Activated T-helper 2 cell treated with anti-CD3 and anti-CD28 coated beads, Interferon-gamma antibody, Interleukin-2, Interleukin-4, amounts not matched to agents 10 μg/mL and 5 μg/mL and 100 μg/mL, durations not matched to agents 14 hours and 24 hours and 36 hours (primary cell): Measurements from ENCODE around the gene PARD3B. TPM values are rescaled to one million over a fixed set of nuclear protein-coding genes. Genes with fewer than 3 reads are reported as not detected.

ENCODE experiments used
- DNase-seq: peaks from one replicate; pipeline ENCODE4 v3.0.0; 2021; ENCODE audit warnings: low spot score
- H3K27ac Mint-ChIP-seq: one replicate; pipeline ENCODE4 v1.8.0; 2021; ENCODE audit warnings: mixed read lengths
- H3K27me3 Mint-ChIP-seq: one replicate; pipeline ENCODE4 v1.8.0; 2021; ENCODE audit warnings: low read depth, mixed read lengths
- H3K36me3 Mint-ChIP-seq: one replicate; pipeline ENCODE4 v1.8.0; 2021; ENCODE audit warnings: low read depth, mixed read lengths
- H3K4me1 Mint-ChIP-seq: one replicate; pipeline ENCODE4 v1.8.0; 2021; ENCODE audit warnings: low read depth, mixed read lengths
- H3K4me3 Mint-ChIP-seq: one replicate; pipeline ENCODE4 v1.8.0; 2021; ENCODE audit warnings: low read depth, mild to moderate bottlenecking, moderate library complexity, mixed read lengths
- H3K9me3 Mint-ChIP-seq: one replicate; pipeline ENCODE4 v1.8.0; 2021; ENCODE audit warnings: mixed read lengths
- intact Hi-C: fragments of 100-400 bp; cut with micrococcal nuclease; formaldehyde crosslinking; loops from one replicate; pipeline ENCODE4 v1.15.1; 2023
- total RNA-seq: library from RNA; stranded (reverse); gene quantifications from 2 replicates; pipeline ENCODE4 v1.2.3, GENCODE V29; 2022

PARD3B gene
- total RNA-seq, 1 donor from 2014 or later = 0.39 TPM

DNA sequence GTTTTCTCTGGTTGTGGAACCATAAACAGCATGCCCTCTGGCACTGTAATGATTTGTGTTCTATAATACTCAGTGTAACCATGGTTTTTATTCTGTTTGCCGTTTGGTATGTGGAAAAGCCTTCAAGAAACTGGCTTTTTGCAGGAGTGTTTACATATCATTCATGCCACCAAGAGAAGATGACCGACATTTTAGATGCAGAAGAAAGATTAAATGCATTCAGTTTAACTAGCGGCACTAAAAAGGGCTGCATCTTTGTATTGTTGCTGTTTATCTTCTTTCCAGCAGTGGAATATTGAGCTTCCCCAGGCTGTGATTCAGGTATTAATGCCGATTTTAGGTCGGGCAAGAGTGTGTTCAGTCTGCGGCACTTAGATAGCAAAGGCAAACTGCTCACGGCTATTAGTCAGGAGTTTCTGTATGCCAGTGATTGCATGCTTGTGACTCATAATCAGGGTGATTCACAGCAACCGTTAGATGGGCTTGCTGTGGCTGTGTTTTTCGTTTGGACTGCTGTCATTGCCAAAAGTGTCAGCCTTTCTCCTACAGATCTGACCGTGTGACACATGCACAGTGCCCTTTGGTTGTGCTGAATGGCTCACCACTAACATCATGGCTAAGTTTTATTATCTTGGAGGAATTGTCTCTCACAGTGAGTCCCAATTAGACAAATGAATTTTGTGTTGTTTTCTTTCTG lies 479.7 kb downstream of the PARD3B start:
- peaks cover 32% of the 10 kb centered on the region for H3K4me1 Mint-ChIP-seq
- H3K4me3 Mint-ChIP-seq = peak overlapping the region; percentile 22

DNA sequence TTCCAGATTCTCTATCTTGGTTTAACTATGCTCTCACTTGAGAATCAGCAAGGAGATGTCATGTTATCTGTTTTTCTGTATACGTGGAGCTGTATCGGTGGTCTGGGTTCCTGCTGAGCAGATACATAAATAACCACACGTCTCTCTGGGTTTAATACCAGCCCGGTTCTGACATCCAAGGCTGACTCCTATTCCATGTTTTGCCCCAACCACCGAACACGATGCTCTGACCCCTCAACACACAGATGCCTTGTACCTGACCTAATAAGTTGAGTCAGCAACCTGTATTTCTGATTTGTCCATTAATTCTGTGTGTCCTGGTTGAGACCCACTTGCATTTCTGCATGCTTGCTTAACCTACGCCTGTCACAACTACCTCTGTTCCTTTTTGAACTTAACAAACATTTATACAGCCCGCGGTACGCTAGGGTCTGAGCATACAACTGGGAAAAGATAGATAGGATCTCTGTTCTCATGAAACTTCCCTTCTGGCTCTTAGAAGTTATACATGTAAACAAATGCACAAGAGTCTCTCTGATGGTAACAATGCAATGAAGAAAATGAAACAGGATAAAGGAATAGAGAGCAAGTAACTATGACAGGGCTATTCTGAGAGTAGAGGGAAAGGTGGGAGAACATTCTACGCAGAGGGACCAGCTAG lies 480.4 kb downstream of the PARD3B start:
- Mint-ChIP-seq H3K36me3 (peaks cover 12% of the 10 kb centered on the region), H3K27ac (peak overlapping the region; percentile 43), H3K4me3 (peak overlapping the region; percentile 22), H3K4me1 (peaks cover 34% of the 10 kb centered on the region), H3K27me3 (no peaks in the 10 kb centered on the region), H3K9me3 (peaks cover 12% of the 10 kb centered on the region)
- DNase-seq = no peak
- intact Hi-C loops = loop anchor here (1.0 to 5.0 kb wide), 5 partner anchors 23 to 657 kb away; partner anchors contain the start of gene NRP2

More for the DNA sequence above, 479.7 kb downstream of the PARD3B start:
- peaks cover 18% of the 10 kb centered on the region for H3K9me3 Mint-ChIP-seq
- H3K36me3 Mint-ChIP-seq = peaks cover 14% of the 10 kb centered on the region
- H3K27ac Mint-ChIP-seq = peak overlapping the region; percentile 43
- peak; percentile 35 for DNase-seq
- H3K27me3 Mint-ChIP-seq = no peaks in the 10 kb centered on the region
- intact Hi-C loops = loop anchor here (1.0 to 5.0 kb wide), 5 partner anchors 22 to 658 kb away; partner anchors contain the start of gene NRP2

DNA sequence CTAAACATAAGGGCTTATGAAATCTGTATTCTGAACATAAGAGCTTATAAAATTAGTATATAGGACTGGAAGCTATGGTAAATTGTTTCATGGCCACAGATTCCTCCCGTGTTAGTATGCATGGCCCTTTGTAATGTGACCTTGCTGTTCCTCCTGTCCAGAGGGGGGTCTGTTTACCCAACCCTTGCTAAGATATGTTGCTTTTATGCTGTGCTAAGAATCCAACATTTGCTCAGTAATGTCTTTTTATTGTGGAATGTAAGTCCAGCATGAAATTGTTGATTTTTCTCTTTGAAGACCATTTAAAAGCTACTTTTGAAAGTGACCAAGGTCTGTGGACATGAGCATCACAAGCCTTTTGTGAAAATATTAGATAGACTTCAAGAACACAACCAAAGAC lies 485.4 kb downstream of the PARD3B start:
- peaks cover 10% of the 10 kb centered on the region for H3K9me3 Mint-ChIP-seq
- H3K27me3 Mint-ChIP-seq = no peaks in the 10 kb centered on the region
- DNase-seq = no peak
- H3K27ac Mint-ChIP-seq = no peak overlapping the region
- H3K36me3 Mint-ChIP-seq = peaks cover 11% of the 10 kb centered on the region
- intact Hi-C loops = no loop called here
- H3K4me1 Mint-ChIP-seq = peaks cover 34% of the 10 kb centered on the region
- H3K4me3 Mint-ChIP-seq = no peak overlapping the region

DNA sequence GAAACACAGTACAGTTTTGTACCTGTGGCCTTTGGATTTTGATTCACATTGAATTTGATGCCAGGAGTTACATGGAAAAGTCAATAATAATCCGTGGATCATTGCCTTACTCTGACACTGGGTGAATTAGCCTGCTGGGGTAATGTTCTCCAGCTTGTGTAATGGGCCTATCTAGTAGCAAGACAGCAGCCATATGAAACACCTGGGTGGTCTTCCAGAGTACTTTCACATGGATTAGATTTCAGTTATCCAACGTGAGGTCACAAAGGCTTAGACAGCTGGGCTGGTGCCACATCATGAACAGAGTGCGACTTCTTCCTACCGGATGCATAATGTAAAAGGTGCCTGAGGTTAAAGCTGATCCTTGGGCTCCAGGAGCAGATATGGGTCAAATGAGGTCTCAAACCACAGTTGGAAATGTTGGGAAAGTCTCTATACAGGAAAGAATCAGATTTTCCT lies 486.8 kb downstream of the PARD3B start:
- Mint-ChIP-seq H3K27me3 (no peaks in the 10 kb centered on the region), H3K4me1 (peaks cover 25% of the 10 kb centered on the region), H3K27ac (no peak overlapping the region), H3K36me3 (peaks cover 11% of the 10 kb centered on the region), H3K4me3 (no peak overlapping the region), H3K9me3 (peaks cover 10% of the 10 kb centered on the region)
- DNase-seq = no peak
- intact Hi-C loops = no loop called here

DNA sequence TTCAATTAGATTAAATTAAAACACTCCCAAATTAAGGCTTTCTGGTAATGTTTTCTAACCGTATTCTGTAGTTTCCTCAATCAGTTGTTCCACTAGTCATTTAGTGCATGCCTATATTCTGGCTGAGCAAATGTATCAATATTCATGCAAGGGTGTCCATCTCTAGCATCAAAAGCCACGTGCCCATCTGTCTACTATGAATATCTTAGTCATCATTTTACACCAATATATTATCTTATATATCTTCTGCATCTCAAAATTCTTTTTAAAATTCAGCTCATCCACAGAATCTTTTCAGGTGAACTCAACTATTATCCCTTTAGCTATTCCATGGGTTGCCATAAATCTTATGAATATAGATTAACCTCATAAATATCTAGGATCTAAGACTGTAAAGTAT lies 488.2 kb downstream of the PARD3B start:
- intact Hi-C loops = no loop called here

DNA sequence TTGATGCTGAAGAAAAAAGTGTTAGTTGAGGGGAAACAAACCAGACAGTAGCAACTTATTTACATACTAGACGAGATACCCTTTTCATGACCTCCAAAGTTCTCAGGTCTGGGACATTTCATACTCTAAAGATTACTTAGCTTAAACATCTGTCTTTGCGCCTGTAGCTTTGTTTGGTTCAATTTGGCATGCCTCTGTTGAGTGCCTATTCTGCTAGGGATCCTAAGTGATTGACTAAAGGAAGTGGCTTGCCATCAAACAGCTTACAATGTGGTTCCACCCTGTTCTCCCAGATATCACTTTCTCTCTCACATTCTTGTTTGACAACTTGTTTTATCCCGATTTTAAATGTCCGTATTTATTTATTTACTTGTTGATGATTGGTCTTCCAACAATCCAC lies 488.8 kb downstream of the PARD3B start:
- Mint-ChIP-seq H3K4me1 (peaks cover 26% of the 10 kb centered on the region), H3K9me3 (peaks cover 7% of the 10 kb centered on the region), H3K27me3 (no peaks in the 10 kb centered on the region), H3K36me3 (peaks cover 4% of the 10 kb centered on the region), H3K4me3 (no peak overlapping the region), H3K27ac (peak overlapping the region; percentile 22)
- DNase-seq = no peak
- intact Hi-C loops = no loop called here

More for the DNA sequence above, 488.2 kb downstream of the PARD3B start:
- Mint-ChIP-seq H3K27ac (no peak overlapping the region), H3K4me3 (no peak overlapping the region), H3K27me3 (no peaks in the 10 kb centered on the region), H3K36me3 (peaks cover 8% of the 10 kb centered on the region), H3K4me1 (peaks cover 24% of the 10 kb centered on the region), H3K9me3 (peaks cover 10% of the 10 kb centered on the region)
- no peak for DNase-seq

DNA sequence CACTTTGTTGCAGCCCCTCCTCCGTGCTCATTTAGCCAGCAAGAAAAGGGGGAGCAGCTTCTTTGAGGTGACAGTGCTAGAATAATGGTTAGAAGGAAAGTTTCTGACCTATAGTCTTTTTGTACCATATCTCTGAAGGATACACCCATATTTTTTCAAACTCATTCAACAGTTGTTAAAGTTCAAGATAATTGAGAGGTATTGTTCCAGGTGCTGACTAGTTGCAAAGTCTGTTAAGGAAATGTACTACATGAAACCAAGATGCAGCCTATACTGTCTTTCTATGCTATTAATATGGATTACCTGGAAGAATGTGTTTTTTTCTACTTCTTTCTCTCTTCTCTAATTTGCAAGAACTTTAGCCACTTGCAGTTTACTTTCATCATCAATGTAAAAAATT lies 495.0 kb downstream of the PARD3B start:
- Mint-ChIP-seq H3K27me3 (peaks cover 2% of the 10 kb centered on the region), H3K9me3 (peaks cover 5% of the 10 kb centered on the region), H3K27ac (no peak overlapping the region), H3K36me3 (peaks cover 4% of the 10 kb centered on the region), H3K4me1 (peaks cover 7% of the 10 kb centered on the region), H3K4me3 (no peak overlapping the region)
- no peak for DNase-seq
- intact Hi-C loops = no loop called here

DNA sequence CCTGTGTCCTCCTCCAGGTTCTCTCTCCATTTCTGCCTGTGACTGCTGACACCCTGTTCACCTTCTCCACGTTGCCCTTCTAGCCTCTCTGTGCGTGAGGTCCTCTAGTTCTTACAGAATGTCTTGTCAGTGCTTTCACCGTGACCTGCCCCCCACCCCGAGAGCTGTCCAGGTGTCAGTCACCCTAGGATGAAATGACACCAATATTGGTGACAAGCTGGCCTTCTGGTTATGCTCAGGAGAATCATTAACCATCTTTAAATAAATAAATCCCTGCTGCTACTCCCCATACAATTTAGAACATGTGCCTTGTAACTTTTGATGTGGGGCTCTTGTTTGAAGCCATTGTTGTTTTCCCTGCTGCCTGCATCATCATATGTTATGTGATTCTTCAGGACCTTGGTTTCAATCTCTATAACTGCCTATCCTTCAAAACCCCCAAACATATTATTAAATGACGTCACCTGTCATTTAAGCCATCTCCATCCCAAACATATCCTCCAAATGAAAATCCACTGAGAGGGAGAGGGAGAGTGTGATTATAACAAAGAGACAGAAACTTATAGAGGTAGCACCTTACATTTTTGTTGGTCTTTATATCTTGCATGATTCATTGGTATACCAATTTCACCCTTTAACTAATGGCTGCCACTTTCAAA lies 496.3 kb downstream of the PARD3B start:
- no peak overlapping the region for H3K4me3 Mint-ChIP-seq
- H3K27me3 Mint-ChIP-seq = peaks cover 2% of the 10 kb centered on the region
- intact Hi-C loops = no loop called here
- DNase-seq = no peak
- H3K36me3 Mint-ChIP-seq = peaks cover 4% of the 10 kb centered on the region
- no peak overlapping the region for H3K27ac Mint-ChIP-seq
- H3K9me3 Mint-ChIP-seq = peaks cover 5% of the 10 kb centered on the region
- H3K4me1 Mint-ChIP-seq = peaks cover 7% of the 10 kb centered on the region

GRCh38 chr2:205043285-205043684 lies 498.0 kb downstream of the PARD3B start:
- H3K36me3 Mint-ChIP-seq = peaks cover 17% of the 10 kb centered on the region
- no peak for DNase-seq
- H3K4me3 Mint-ChIP-seq = no peak overlapping the region
- H3K9me3 Mint-ChIP-seq = peaks cover 22% of the 10 kb centered on the region
- peaks cover 2% of the 10 kb centered on the region for H3K27me3 Mint-ChIP-seq
- H3K4me1 Mint-ChIP-seq = peaks cover 8% of the 10 kb centered on the region
- no peak overlapping the region for H3K27ac Mint-ChIP-seq
- intact Hi-C loops = no loop called here

- no peak for DNase-seq
- Mint-ChIP-seq H3K9me3 (peaks cover 41% of the 10 kb centered on the region), H3K27ac (no peak overlapping the region), H3K36me3 (peaks cover 32% of the 10 kb centered on the region), H3K27me3 (peaks cover 2% of the 10 kb centered on the region), H3K4me1 (peaks cover 3% of the 10 kb centered on the region), H3K4me3 (no peak overlapping the region)
- intact Hi-C loops = no loop called here
These were observed 500.4 kb downstream of the PARD3B start for GRCh38 chr2:205045706-205046105.

DNA sequence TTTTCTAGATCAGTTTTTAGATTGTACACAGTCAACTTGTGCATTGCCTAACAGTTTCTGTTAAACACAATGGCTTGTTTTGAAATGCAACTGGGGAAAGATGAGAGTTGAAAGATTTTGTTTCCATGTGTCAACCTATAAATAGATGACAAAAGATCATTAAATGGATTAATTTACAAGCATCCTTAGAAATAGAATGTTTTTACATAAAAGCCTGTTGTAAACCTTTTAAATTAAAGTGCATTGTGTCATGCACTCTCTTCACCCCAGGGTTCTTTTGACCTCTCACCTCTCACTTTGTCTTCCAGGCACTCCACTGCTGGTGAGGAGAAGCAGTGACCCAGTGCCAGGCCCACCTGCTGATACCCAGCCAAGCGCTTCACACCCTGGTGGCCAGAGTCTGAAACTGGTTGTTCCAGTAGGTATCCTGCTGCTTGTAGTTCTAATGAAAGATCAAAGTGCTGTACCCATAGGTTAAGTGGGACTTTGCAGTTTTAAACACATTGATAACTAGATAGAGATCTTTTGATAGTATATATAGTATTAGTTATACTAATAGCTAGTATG lies 502.1 kb downstream of the PARD3B start:
- H3K9me3 Mint-ChIP-seq = peaks cover 41% of the 10 kb centered on the region
- H3K27me3 Mint-ChIP-seq = no peaks in the 10 kb centered on the region
- peaks cover 32% of the 10 kb centered on the region for H3K36me3 Mint-ChIP-seq
- intact Hi-C loops = no loop called here
- DNase-seq = no peak
- no peak overlapping the region for H3K27ac Mint-ChIP-seq
- peaks cover 5% of the 10 kb centered on the region for H3K4me1 Mint-ChIP-seq
- H3K4me3 Mint-ChIP-seq = no peak overlapping the region

GRCh38 chr2:205051417-205051816 lies 506.1 kb downstream of the PARD3B start:
- Mint-ChIP-seq H3K4me1 (peaks cover 21% of the 10 kb centered on the region), H3K27me3 (no peaks in the 10 kb centered on the region), H3K36me3 (peaks cover 28% of the 10 kb centered on the region), H3K9me3 (peaks cover 37% of the 10 kb centered on the region), H3K4me3 (no peak overlapping the region), H3K27ac (no peak overlapping the region)
- intact Hi-C loops = loop anchor here (10.0 kb wide), 1 partner anchor 63 kb away; no protein-coding TSS in a partner anchor
- DNase-seq = no peak
